T-helper 2 cell (primary cell): ENCODE data around the gene CALHM2.
A peak's percentile ranks its signal among the peaks of the same experiment; 100 is the strongest.
"Not testable (repeated sequence)": the region's sequence is repeated elsewhere in the genome, so short reads cannot be mapped to it uniquely, and the experiment has no call there.

Experiments
- DNase-seq, 5 experiments: peaks; one replicate each; pipeline versions ENCODE4 v3.0.0 to v3.0.0-alpha.2; 2012 to 2022
- total RNA-seq, 2 donors: gene quantifications; one replicate each; lab custom pipeline; 2026; lab: John Stamatoyannopoulos, UW

Gene CALHM2, protein sequence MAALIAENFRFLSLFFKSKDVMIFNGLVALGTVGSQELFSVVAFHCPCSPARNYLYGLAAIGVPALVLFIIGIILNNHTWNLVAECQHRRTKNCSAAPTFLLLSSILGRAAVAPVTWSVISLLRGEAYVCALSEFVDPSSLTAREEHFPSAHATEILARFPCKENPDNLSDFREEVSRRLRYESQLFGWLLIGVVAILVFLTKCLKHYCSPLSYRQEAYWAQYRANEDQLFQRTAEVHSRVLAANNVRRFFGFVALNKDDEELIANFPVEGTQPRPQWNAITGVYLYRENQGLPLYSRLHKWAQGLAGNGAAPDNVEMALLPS
- 6.2 to 20.7 reads per million in 2 donors for total RNA-seq

DNA sequence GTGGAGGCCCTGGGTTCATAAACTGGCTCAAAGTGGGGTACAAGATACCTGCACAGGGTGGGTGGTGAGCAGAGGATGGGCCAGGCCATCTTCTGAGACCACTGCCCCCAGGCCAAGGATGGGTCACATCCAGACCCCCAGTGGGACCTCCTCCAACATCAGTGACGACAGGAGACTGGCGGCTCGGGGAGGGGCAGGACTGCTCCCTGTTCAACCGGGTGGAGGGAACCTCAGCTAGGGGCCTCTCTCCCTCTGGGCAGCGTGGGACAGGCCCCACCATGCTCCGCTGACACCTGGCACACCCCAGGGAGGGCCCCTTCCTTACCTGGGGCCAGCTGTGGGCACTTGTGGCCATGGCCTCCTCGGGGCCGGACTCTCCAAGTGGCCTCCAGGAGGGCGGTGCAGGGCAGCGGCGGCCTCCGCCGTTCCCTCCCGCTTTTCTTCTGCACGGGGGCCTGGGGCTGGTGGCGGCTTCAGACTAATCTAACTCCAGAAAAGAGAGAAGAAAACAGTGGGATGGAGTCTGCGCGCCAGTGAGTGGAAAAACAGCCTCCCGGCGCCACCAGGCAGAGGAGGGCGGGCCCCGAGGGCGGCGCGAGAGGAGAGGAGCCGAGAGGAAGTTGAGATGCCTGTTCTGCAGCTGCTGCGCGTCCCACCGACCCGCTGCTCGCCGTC is at the start of gene CALHM2:
Gene CALHM2 (minus strand): TSS at position 540 of the 675 bp plus-strand sequence. CDS start 2,429 bp downstream, outside the sequence.
- peak; percentile 28 to 70 (median 40) for DNase-seq

DNA sequence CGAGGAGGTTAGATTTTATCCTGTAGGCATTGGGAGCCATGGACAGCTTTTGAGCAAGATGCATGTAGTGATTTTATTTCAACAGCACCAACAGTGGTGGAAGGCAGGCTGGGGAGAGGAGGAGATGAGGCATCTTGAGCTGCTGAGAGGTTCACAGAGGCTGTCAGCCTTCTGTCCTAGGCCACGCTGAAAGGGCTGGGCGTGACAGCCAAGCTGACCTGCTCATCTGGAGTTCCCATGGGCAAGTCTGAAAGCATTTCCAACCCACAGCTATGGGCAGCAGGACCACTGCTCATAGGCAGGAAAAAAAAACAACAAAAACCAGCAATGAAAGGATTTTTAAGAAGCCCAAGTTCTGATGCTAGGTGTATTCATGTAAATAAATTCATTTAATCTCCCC is 49.0 kb upstream of the CALHM2 start:
- no peak for DNase-seq

DNA sequence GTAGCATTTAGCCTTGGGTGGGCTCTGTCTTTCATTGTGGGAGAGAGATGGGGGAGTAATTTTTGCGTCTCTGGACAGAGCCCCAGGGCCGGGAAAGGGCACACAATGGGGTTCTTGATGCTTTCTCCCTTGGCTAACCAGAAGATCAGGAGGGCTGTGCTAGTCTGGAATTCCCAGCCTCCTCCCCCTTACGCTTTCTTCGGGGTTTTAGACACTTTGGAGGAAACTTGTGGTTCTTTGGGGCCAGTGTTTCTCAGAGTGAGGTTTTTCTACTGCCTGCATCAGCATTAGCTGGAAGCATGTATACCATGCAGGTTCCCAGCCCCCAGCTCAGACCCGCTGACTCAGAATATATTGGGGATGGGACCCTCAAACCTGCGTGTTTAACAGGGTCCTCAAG is 48.3 kb upstream of the CALHM2 start:
- no peak for DNase-seq

DNA sequence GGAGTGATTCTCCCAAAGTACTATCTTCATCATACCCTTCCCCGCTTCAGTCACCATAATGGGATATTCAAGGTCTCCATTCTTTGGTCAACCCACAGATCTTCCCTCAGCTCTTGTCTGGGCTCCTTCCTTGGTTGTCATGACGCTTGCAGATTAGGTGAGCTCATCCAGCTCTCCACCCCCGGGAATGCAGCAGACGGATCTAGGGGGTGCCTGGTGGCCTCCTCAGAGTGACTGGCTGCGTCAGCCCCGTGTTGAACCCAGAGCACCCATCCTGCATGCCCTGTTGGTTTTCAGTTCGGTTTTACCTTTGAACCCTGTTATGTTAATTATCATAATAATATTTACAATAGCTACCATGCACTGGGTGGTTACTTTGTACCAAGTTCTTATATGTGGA is 47.7 kb upstream of the CALHM2 start:
- DNase-seq = no peak

DNA sequence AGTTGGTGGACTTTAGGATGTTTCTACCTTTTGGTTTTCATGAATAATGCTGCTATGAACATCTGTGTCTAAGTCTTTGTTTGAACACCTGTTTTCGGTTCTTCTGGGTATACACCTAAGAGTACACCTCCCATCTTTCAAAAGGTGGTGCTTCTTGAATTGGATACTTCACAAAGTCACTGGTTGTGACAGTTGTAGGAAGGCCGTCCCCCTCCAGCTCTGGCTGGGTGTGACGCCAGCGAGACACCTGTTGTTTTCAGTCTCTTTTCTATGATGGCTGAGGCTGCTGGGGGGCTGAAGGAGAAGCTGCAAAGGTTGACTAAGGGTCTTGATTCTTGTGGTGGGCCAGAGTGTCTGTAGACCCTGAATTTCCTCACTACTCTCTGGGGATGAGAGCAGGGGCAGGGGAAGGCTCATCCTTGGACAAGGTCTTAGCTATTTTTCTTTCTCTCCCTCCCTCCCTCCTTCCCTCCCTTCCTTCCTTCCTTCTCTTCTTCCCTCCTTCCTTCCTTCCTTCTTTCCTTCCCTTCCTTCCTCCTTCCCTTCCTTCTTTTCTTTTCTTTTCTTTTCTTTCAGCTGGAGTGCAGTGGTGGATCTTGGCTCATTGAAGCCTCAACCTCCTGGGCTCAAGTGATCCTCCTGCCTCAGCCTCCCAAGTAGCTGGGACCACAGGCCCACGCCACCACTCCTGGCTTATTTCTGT is 46.9 kb upstream of the CALHM2 start:
- DNase-seq = no peak

DNA sequence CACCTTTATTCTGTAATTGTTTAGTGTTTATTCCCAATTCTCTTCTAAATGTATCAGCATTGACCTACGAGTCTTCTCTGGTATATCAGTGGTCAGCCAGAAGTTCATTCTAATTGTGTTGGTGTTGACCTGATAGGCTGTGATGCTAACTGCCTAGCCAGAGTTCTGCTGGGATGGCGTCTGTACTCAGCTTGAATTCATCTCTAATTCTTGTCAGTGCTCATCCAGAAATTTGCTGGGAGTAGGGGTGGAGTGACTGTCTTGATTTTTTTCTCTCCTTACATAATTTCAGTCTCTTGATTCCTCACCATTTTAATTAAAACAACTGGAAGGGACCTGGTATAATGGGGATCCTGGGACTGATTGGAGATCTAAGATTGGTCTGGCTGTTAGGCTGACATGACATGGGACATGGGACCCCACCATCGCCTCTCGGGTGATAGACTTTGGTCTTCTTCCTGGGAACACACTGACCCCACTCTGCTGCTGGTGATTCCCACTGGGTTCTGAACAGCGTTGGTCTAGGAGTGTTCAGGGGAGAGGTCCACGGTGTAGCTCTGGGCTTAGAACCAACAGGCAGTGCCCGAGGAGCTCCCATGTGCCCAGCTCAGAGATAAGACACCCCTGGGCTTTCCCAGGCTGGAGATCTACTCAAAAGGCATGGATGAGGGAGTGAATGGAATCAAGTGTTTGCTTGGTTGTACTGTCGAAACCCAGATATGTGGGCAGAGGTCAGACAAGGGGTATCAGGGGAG is 45.2 kb upstream of the CALHM2 start:
- DNase-seq = no peak

DNA sequence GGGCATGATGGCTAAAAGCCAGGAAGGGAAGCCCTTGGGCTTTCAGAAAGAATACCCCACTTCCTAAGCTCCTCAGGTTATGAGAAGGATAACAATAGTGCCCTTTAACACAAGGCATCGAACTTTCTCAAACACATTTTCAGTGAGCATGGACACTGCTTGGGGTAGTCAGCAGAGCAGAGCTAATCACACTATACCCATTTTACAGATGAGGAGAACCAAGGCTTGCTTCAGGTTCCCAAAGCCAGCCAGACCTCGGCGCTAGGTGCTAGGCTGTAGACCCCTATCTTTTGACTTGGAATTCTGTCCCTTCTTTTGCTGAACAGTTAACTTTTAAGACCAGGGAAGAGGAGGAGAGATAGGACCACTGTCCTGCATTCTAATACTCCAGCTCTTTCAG is 43.2 kb upstream of the CALHM2 start:
- no peak for DNase-seq

DNA sequence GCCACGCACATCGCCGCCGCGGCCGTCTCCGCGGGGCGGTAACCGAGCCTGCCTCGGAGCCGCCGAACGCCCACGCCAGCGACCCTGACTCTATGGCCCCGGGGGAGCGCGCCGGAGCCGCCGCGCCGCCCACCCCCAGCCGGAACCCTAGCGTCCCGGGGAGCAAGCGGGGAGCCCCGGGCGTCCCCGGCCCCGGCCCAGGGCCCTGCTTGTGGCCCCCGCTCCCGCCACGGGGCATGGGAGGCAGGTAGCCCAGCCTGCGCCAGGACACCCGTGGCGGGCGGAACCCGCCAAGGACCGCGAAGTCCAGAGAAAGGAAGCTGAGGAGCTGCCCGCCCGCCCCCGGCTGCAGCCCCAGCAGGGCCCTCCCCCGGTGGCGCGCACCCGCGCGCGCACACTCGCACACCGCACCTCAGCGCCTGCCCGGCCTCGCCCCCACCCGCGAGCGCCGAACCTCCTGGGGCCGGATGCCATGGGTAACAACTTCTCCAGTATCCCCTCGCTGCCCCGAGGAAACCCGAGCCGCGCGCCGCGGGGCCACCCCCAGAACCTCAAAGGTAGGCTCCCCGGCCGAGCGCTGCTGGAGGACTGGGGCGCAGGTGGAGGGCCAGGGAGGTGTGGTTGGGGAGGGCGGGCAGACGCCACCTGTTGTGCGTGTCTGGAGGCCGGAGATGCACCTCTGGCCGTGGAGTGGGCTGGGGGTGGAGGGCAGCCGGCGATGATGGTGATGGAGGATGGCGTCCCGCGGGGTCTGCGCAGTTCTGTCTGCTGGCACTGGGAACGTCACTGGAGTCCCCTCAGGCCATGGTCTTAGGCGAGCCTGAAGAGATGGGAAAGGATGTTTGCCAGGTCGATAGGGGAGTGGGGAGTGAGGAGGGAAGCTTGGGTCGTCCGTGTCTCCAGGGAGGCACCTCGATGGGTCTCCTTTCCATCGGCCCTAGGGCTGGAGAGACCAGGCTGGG is 42.0 kb upstream of the CALHM2 start:
- DNase-seq = peak in 3 of 5 experiments; percentile 10 to 70 (median 23)

DNA sequence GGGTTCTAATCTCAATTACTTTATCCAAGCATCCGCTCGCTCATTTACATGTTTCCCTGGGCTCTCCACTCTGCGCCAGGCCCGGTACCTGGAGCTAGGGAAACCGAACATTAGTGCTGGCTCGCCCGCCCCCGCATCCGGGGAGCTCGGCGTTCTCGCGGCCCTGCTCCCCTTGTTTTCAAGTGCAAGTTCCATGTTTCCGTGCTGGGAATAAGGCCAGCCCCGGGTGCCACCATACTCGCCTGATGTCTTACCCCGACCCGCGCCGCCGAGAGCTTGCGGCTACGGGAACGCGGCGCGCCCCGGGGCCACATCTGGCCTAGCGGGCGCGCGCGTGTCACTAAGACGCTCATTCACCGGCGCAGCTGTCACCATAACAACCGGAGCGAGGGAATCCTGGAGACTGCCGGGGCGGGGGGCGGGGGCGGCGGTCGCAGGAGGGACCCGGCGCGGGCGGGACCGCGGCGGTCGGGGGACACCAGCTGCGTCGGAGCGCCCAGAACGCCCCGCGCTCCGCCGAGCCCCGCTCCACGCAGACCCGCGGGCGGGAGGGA is 41.3 kb upstream of the CALHM2 start, which contains the start of gene NEURL1:
Gene NEURL1 (plus strand): TSS at position 344 of the 554 bp plus-strand sequence. CDS start 683 bp downstream, outside the sequence.
- DNase-seq = peak in 1 of 5 experiments; percentile 64

DNA sequence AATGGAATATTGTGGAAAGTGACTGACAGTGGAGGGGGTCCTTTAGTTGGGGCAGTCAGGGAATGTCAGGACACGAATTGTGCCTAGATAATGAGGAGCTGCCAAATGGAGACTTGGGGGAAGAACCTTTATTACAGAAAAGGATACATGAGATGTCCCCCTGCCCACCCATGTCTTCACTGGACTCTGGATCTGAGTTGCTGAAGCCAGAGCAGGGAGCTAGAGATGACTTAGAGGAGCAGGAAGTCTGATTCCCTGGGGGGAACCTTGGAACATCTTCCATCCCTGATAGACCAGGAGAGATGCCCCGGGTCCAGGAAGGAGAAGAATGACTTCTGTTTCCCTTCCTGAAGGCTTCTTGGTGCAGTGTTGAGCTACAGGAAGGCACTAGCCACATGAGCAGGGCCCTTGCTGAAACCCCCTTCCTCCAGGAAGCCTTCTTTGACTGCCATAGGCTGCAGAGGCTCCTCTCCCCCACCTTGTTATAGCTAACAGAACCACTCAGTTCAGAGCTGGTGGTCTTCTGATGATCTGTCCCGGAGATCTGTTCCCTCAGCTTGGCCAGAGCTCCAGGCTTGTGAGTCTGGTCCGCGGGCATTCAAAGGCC is 40.6 kb upstream of the CALHM2 start:
- no peak for DNase-seq

DNA sequence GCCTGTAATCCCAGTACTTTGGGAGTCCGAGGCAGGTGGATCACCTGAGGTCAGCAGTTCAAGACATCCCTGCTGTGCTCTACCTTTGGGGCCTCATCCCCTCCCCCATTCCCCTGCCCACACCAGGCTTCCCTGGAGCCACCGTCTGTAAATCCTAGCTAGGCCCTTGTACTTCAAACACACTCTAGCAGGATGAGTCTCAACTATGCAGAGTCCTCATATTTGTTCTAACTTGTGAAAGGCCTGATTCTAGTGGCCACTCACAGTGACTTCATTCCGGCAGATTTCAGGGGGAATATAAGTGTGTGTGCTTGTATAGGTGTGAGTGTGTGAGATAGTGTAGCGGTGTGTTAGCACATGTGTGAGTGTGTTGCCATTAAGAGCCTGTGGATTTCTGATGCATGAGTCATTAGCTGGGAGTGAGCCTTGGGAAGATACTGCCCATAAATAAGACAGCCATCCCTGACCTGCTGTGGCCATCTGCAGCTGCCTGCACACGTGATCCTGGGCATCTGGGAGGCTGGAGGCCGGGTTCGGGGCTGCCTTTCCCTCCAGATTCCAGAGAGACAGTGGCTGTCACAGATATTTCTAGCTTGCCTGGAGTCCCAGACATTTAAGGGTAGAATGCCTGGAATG is 39.7 kb upstream of the CALHM2 start:
- DNase-seq = no peak

DNA sequence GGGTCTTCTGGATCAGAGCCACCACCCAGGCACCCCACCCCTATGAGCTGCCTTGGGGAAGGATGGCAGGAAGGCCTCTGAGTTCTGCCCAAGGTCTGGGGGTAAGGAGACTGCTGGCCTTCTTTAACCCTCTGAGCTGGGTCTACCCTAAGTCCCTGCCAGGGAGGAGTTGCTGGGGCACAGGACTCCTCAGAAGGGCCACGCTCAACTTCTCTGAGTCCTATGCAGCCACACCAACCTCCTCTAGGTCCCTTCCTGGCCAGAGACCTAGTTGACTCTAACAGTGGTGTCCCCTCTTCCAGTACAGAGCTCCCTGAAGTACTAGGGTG is 38.8 kb upstream of the CALHM2 start:
- no peak for DNase-seq

DNA sequence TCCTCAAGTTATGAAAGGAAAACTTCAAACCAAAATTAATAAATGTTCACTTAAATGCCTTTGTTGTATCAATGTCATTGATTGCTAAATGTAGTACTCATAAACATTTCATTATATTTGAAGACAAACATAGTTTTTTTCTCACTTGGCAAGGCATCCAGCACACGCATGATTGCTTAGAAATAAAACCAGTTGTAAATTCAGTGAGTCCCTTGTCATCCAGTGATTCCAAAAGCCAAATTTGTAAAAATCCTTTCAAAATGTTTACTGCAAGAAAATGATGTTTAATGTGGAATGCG is 35.2 kb upstream of the CALHM2 start:
- DNase-seq = no peak

DNA sequence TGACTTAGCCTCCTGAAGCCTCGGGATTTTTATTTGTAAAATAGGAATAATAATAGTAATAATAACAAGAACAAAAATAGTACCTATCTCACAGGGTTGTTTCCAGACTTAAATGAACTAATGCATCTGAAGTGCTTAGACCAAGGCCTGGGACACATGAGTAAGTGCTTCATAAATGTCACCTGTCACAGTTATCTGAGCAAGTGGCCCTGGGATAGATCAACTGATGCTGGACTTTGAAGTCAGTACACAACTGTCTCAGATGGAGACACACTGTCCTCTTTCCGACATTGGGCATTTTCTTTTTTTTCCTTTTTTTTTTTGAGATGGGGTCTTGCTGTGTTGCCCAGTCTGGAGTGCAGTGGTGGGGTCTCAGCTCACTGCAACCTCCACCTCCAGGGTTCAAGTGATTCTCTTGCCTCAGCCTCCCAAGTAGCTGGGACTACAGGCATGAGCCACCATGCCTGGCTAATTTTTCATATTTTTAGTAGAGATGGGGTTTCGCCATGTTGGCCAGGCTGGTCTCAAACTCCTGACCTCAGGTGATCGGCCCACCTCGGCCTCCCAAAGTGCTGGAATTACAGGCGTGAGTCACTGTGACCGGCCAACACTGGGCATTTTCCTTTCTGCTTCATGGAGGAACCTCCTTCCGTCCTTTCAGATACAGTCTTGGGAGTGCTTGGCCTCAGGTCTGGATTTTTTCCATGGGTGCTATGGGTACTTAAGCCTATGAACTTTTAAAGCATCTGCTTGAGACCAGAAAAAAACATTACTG is 34.7 kb upstream of the CALHM2 start:
- DNase-seq = not testable (repeated sequence)

DNA sequence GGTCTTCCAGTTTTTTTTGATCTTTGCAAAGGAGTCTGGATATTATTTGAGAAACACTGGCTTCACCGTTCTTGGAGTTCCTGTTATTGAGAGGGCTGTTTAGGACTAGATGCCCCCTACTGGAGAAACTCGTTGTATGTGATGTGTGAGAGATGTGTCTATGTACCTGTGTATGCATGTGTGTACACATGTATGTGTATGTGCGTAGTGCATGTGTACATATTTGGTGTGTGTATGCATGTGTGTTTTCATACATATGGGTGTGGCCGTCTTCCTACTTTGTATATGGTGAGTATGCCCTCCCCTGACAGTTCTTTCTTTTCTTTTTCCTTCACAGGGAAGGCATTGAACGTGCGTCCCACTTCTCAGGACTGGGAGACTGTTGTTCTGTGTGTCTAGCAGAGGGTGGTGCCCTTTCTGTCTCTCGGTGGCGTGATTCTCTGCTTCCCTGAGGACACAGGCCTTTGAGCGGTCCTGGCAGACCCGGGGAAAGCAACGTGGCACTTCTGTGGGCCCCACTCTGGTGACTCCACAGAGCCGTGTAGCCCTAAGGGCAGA is 29.9 kb upstream of the CALHM2 start:
- peak in 2 of 5 experiments; percentile 42 to 83 for DNase-seq

DNA sequence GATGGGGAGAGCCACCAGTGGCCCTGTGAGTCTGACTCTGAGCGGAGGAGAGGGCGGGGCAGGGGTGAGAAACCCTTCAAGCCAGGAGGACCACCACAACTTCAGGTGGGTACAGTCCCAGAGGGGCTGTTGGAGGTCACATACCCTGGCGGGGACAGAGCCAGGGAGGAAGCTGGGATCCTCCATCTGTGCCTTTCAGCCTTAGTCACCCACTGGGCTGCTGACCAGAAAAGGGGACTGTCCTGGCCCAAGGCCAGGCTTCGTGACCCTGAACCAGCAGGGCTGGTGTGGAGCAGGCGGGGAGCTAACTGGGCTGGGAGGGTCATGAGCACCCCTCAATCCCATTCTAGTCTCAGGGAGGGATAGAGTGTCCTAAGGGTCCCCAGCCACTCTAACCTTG is 28.4 kb upstream of the CALHM2 start:
- DNase-seq = no peak

DNA sequence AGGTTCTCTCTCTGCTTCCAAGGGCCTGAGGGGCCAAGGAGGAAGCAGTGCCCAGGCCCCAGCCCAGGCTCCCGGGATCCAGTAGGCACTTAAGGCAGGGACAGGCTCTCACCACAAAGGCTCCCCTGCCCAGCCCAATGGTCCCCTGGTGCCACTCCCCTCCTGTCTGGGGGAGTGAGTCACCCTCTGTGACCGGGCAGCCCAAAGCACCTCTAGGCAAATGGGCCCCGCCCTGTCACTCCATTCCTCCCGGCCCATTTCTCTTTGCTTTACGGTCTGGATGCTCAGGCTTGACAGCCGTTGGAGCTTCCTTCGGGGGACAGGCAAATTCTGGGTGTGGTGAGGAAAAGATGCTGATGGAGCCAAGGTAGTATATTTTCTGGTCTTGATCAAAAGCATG is 27.0 kb upstream of the CALHM2 start, which contains the start of gene CALHM3:
Gene CALHM3 (minus strand): TSS at position 106 of the 400 bp plus-strand sequence. CDS start 208 bp downstream, outside the sequence.
- DNase-seq = no peak

DNA sequence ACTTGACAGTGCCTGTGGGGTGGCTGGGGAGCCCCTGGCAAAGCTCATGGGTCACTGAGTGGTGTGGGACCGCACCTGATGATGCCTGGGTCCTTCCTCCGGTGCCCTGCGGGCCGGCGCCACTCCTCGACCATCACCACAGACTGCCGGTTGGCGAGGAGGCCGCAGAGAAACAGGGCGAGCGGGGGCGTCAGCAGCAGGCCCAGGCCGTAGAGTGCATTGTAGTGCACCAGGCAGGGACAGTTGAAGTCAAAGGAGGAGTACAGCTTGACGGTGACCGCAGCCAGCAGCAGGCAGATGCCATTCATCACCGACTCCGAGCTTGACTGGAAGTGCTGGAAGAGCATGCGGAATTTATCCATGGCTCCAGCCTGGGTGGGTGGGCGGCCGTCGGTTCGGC is 26.5 kb upstream of the CALHM2 start:
- DNase-seq = no peak
